Type B pancreatic cell (in vitro differentiated cells): ENCODE data around the gene ABAT. TPM values are rescaled to one million over a fixed set of nuclear protein-coding genes. Genes with fewer than 3 reads are reported as not detected.

Experiments used
- DNase-seq: peaks from one replicate; pipeline ENCODE4 v3.0.0; 2021; ENCODE audit warnings: mixed read lengths; ENCODE audit not compliant: unreplicated experiment; ENCODE audit errors: extremely low spot score
- H3K27ac Mint-ChIP-seq: 2 replicates; pipeline ENCODE4 v1.8.0; 2021; ENCODE audit warnings: mild to moderate bottlenecking, mixed read lengths
- H3K27me3 Mint-ChIP-seq: 2 replicates; pipeline ENCODE4 v1.8.0; 2021; ENCODE audit warnings: mixed read lengths
- H3K36me3 Mint-ChIP-seq: 2 replicates; pipeline ENCODE4 v1.8.0; 2021; ENCODE audit warnings: mixed read lengths
- H3K4me1 Mint-ChIP-seq: one replicate; pipeline ENCODE4 v1.8.0; 2021; ENCODE audit warnings: mixed read lengths; ENCODE audit not compliant: unreplicated experiment
- H3K4me3 Mint-ChIP-seq: 2 replicates; pipeline ENCODE4 v1.8.0; 2021; ENCODE audit warnings: mild to moderate bottlenecking, mixed read lengths
- H3K9me3 Mint-ChIP-seq: 2 replicates; pipeline ENCODE4 v1.8.0; 2021; ENCODE audit warnings: mixed read lengths
- total RNA-seq: library from RNA; stranded (reverse); gene quantifications from 2 replicates; pipeline ENCODE4 v1.2.1, GENCODE V29; 2021; ENCODE audit warnings: low replicate concordance
- TF ChIP-seq, protein P1 (sequence below): fragments of 200-600 bp; sonication (generic); conservative IDR thresholded peaks from 2 replicates; pipeline ENCODE4 v1.5.0; 2021; ENCODE audit warnings: antibody characterized with exemption, mild to moderate bottlenecking

ABAT gene
- total RNA-seq, 1 donor from 2014 or later, result 32.1 TPM

DNA sequence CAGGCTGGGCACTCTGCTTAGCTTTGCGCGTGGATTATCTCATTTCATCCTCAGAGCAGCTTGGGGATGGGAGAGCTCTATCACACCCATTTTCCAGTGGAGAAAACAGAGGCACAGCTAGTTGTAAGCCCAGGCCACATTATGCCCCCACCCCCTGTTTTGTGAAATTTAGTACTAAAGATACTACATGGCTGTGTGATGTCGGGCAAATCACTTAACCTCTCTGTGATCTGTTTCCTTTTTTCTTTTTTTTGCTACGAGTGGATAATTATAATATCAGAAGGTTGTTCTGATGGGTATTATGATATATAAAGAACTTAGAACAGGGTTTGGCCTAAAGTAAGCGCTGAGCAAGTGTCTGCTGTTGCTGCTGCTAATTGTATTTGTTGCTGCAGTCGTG is 41.6 kb downstream of the ABAT start:
- TF ChIP-seq, protein P1, sequence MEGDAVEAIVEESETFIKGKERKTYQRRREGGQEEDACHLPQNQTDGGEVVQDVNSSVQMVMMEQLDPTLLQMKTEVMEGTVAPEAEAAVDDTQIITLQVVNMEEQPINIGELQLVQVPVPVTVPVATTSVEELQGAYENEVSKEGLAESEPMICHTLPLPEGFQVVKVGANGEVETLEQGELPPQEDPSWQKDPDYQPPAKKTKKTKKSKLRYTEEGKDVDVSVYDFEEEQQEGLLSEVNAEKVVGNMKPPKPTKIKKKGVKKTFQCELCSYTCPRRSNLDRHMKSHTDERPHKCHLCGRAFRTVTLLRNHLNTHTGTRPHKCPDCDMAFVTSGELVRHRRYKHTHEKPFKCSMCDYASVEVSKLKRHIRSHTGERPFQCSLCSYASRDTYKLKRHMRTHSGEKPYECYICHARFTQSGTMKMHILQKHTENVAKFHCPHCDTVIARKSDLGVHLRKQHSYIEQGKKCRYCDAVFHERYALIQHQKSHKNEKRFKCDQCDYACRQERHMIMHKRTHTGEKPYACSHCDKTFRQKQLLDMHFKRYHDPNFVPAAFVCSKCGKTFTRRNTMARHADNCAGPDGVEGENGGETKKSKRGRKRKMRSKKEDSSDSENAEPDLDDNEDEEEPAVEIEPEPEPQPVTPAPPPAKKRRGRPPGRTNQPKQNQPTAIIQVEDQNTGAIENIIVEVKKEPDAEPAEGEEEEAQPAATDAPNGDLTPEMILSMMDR, result no peak
- Mint-ChIP-seq H3K9me3 (peaks cover 5% of the 10 kb centered on the region), H3K36me3 (peaks cover 5% of the 10 kb centered on the region), H3K27me3 (no peaks in the 10 kb centered on the region), H3K27ac (no peak overlapping the region), H3K4me3 (no peak overlapping the region), H3K4me1 (peaks cover 35% of the 10 kb centered on the region)
- no peak for DNase-seq

DNA sequence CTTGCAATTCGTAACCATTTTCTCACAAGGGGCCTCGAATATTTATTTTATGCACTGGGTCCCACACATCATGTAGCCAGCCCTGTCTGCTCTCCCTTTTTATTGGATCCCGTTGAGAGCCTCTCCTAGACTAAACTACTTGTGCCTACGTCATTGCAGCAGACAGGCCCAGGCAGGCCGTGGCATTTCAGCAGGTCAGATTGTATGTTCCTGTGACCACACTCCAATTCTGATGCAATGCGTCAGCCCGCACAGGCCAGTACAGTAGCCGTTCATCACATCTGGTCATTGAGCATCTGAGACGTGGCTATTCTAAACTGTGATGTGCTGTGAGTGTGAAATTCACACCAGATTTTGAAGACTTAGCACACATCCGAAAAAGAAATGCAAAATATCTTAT is 42.2 kb downstream of the ABAT start:
- Mint-ChIP-seq H3K36me3 (no peaks in the 10 kb centered on the region), H3K4me3 (no peak overlapping the region), H3K27ac (no peak overlapping the region), H3K9me3 (peaks cover under 1% of the 10 kb centered on the region), H3K4me1 (peaks cover 34% of the 10 kb centered on the region), H3K27me3 (no peaks in the 10 kb centered on the region)
- TF ChIP-seq, protein P1, result no peak
- no peak for DNase-seq

DNA sequence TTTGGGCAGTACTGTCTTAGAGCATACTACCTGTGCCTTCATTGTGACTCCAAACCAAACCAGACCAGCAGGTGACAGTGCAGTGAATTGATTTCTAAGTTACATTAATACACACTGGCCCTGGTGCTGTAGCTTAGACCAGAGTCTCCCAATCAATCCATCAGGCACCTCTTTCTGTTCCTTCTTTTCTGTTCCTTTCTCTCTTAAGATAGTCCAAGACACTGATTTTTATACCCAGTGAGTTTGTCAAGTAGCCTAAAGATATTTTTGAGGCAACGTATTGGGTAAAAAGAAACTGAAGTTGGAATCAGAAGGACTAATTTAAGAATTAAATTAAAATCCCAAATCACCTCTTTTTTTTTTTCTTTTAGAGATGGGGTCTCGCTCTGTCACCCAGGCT is 43.1 kb downstream of the ABAT start:
- DNase-seq, result no peak
- TF ChIP-seq, protein P1, result no peak
- Mint-ChIP-seq H3K36me3 (no peaks in the 10 kb centered on the region), H3K4me3 (no peak overlapping the region), H3K27ac (no peak overlapping the region), H3K4me1 (peaks cover 32% of the 10 kb centered on the region), H3K9me3 (no peaks in the 10 kb centered on the region), H3K27me3 (no peaks in the 10 kb centered on the region)

DNA sequence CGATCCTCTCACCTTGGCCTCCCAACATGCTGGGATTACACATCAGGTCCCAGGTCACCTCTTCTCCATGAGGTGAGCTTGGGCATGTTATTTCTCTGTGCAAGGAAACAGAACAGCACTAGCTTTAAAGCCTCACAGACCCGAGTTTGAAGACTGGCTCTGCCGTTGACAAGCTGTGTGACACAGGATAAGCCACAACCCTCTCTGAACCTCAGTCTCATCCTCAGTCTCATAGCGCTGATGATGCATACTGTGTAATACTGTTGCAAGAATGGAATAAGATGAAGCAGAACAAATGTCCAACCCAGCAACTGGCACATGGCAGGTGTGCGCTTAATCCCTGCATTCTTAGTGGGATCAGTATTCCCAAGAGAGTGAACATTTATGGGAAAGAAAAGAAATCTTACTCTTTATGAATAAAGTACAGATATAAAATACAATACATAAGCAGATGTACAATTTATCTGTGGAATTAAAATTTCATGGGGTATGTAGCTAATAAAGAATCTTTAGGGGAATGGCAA is 43.5 kb downstream of the ABAT start:
- TF ChIP-seq, protein P1, result no peak
- no peak overlapping the region for H3K4me3 Mint-ChIP-seq
- no peak overlapping the region for H3K27ac Mint-ChIP-seq

DNA sequence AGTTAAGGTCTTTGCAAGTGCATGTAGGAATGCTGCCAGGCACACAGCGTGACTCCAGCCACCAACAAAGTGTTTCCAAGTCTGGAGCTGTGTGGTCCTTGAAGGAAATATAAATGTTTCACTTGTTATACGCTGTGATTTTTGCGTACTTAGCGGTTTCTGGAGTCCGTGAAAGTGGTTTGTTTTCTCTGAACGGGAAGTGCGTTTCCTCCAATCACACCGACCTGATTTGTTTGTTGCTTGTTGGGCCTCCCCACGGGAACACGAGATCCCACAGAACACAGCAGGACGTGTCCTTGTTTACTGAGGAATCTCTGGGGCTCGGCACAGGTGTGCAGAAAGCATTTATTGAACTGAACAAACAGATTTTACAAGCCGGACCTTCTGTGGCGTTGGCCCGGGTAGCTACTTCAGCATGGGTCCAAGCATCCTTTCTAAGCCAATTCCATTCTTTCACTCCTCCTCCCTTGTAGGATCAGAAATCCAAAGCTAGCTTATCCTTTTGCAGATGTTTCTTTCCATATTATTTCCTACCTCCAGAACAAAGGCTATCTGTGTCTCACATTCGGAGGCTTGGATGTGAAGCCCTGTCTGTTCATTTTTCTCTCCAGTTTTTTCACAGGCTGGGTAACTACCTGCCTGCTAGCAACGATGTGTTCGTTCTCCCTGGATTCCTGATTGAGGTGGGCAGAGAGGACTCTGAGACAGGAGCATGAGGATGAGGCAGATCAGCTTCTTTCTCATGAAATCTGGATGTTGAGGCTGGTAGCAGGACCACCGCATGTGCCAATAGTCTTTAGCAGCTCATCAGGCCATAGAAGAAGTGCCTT is 44.6 kb downstream of the ABAT start:
- H3K36me3 Mint-ChIP-seq, result no peaks in the 10 kb centered on the region
- TF ChIP-seq, protein P1, result no peak
- peak overlapping the region; percentile 21 for H3K4me3 Mint-ChIP-seq
- no peaks in the 10 kb centered on the region for H3K9me3 Mint-ChIP-seq
- H3K27me3 Mint-ChIP-seq, result no peaks in the 10 kb centered on the region
- no peak for DNase-seq
- H3K4me1 Mint-ChIP-seq, result peaks cover 19% of the 10 kb centered on the region
- peak overlapping the region; percentile 52 for H3K27ac Mint-ChIP-seq

More for the DNA sequence above, 43.5 kb downstream of the ABAT start:
- no peaks in the 10 kb centered on the region for H3K27me3 Mint-ChIP-seq
- H3K4me1 Mint-ChIP-seq, result peaks cover 29% of the 10 kb centered on the region
- no peak for DNase-seq
- H3K36me3 Mint-ChIP-seq, result no peaks in the 10 kb centered on the region
- no peaks in the 10 kb centered on the region for H3K9me3 Mint-ChIP-seq
